RWPE2 (cell line): ENCODE data around the gene NR2F2.

Source experiments
- ATAC-seq: fragments of 200-7000 bp; cut with Tn5 transposase; 3 replicates; pipeline ENCODE4 v1.9.1; 2021; ENCODE audit warnings: low read depth
- DNase-seq: peaks from one replicate; pipeline ENCODE4 v3.0.0-alpha.2; 2020; ENCODE audit warnings: low spot score
- H3K27ac ChIP-seq: fragments of 450-650 bp; 2 replicates; pipeline ENCODE4 v1.5.1; 2017; ENCODE audit warnings: mild to moderate bottlenecking; ENCODE audit not compliant: poor library complexity, severe bottlenecking
- H3K27me3 ChIP-seq: fragments of 250-450 bp; sonication (Bioruptor Pico); 2 replicates; pipeline ENCODE4 v1.5.1; 2021; ENCODE audit warnings: mild to moderate bottlenecking, moderate library complexity; ENCODE audit not compliant: insufficient read depth, poor library complexity, severe bottlenecking
- H3K36me3 ChIP-seq: fragments of 250-450 bp; sonication (Bioruptor Pico); 2 replicates; pipeline ENCODE4 v1.5.1; 2020; ENCODE audit warnings: low read depth, mild to moderate bottlenecking, moderate library complexity
- H3K4me1 ChIP-seq: fragments of 250-450 bp; sonication (Bioruptor Pico); 2 replicates; pipeline ENCODE4 v1.5.1; 2021; ENCODE audit warnings: mild to moderate bottlenecking, moderate library complexity; ENCODE audit not compliant: insufficient read depth, poor library complexity, severe bottlenecking
- H3K4me3 ChIP-seq: fragments of 250-450 bp; sonication (Bioruptor Pico); 2 replicates; pipeline ENCODE4 v1.5.1; 2021; ENCODE audit warnings: mild to moderate bottlenecking, moderate library complexity; ENCODE audit not compliant: severe bottlenecking
- H3K9me3 ChIP-seq: fragments of 250-450 bp; sonication (Bioruptor Pico); 2 replicates; pipeline ENCODE4 v1.5.1; 2021; ENCODE audit warnings: mild to moderate bottlenecking, moderate library complexity; ENCODE audit not compliant: severe bottlenecking
- TF ChIP-seq, protein P1 (sequence below): fragments of 450-650 bp; IDR thresholded peaks from one replicate; pipeline ENCODE4 v1.5.1; 2017; ENCODE audit warnings: mild to moderate bottlenecking, moderate library complexity; ENCODE audit not compliant: poor library complexity, severe bottlenecking

Gene NR2F2

DNA sequence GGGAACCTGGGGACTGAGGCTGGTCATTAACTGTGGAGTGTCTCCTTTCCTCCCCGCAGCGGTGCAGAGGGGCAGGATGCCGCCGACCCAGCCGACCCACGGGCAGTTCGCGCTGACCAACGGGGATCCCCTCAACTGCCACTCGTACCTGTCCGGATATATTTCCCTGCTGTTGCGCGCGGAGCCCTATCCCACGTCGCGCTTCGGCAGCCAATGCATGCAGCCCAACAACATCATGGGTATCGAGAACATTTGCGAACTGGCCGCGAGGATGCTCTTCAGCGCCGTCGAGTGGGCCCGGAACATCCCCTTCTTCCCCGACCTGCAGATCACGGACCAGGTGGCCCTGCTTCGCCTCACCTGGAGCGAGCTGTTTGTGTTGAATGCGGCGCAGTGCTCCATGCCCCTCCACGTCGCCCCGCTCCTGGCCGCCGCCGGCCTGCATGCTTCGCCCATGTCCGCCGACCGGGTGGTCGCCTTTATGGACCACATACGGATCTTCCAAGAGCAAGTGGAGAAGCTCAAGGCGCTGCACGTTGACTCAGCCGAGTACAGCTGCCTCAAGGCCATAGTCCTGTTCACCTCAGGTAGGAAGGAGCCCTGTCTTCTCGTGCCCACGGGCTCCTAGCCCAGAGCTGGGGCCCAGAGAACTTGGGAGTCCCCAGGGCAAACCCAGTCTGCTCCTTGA lies 3.7 kb downstream of the NR2F2 start:
- Histone ChIP-seq H3K27me3 (no peaks in the 10 kb centered on the region), H3K27ac (peak overlapping the region; percentile 88), H3K4me1 (peaks cover 24% of the 10 kb centered on the region), H3K9me3 (no peaks in the 10 kb centered on the region), H3K36me3 (peaks cover 52% of the 10 kb centered on the region), H3K4me3 (peak overlapping the region; percentile 86)
- ATAC-seq (no peak), DNase-seq (peak; percentile 74)
- TF ChIP-seq, protein P1, sequence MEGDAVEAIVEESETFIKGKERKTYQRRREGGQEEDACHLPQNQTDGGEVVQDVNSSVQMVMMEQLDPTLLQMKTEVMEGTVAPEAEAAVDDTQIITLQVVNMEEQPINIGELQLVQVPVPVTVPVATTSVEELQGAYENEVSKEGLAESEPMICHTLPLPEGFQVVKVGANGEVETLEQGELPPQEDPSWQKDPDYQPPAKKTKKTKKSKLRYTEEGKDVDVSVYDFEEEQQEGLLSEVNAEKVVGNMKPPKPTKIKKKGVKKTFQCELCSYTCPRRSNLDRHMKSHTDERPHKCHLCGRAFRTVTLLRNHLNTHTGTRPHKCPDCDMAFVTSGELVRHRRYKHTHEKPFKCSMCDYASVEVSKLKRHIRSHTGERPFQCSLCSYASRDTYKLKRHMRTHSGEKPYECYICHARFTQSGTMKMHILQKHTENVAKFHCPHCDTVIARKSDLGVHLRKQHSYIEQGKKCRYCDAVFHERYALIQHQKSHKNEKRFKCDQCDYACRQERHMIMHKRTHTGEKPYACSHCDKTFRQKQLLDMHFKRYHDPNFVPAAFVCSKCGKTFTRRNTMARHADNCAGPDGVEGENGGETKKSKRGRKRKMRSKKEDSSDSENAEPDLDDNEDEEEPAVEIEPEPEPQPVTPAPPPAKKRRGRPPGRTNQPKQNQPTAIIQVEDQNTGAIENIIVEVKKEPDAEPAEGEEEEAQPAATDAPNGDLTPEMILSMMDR = no peak

DNA sequence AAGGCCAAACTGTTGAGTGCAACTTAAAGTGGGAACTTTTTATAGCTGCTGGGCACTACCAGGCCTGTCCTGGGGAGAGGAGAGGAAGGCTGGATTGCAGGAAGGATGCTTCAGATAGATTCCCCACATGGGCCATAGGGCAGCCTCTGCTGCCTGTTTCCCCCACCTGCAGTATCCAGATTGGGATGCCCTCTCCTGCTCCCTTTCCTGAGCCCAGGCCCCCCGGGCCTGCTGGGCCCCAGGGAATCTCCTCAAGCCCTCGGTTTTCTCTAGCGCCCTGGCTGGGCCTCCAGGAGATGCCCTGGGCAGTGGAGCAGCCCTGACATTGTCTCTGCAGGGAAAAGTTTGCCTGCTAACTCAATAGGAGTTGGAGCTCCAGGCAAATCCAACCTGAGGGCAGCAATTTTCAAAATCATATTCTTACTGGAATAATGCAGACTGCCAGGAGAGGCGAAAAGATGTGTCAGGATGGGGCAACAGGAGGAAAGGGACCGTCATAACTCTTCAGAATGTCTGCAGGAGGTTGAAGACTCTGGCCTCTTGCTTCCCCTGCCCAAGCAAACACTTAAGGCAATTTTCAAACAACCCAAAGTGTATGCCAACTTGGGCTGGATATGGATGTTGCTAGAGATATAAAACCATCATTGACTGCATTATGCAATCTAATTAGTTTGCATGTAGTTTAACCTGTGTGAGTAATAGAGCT lies 4.4 kb downstream of the NR2F2 start:
- peaks cover 18% of the 10 kb centered on the region for H3K4me1 ChIP-seq
- TF ChIP-seq, protein P1 = no peak
- H3K27me3 ChIP-seq = no peaks in the 10 kb centered on the region
- H3K9me3 ChIP-seq = no peaks in the 10 kb centered on the region
- H3K36me3 ChIP-seq = peaks cover 59% of the 10 kb centered on the region
- ATAC-seq (no peak), DNase-seq (no peak)
- peak overlapping the region; percentile 88 for H3K27ac ChIP-seq
- H3K4me3 ChIP-seq = peak overlapping the region; percentile 86

DNA sequence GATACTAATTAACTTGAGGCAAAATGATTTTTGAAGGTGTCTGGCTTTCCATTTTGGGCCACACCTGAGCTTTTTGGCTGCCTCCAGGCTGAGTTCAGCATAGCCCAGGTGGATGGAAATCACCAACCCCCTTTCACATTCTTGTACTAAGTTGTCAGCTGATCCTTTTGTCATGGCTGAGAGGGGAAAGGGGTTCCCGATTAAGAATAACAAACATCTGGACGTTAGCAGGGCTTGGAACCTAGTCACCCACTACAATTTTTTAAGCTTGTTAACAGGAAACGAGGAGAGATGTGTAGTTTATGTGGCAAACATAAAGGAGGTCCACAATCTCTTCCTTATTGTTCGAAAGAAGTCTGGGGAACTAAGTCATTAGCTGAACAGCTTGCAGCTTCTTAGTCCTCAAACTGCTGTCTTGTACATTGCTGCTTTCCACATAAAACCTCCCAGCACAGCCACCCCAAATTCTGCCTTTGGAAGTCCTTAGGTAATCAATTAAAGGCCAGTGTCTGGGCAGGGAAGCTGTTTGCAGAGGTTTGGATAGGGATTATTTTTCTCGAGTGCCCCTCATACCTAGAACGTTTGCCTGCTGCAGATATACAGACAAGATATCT lies 5.0 kb downstream of the NR2F2 start:
- ATAC-seq (no peak; the same call in 2 of the 3 replicates), DNase-seq (no peak)
- Histone ChIP-seq H3K4me3 (peak overlapping the region; percentile 86), H3K4me1 (peaks cover 18% of the 10 kb centered on the region), H3K27me3 (no peaks in the 10 kb centered on the region), H3K27ac (peak overlapping the region; percentile 88), H3K36me3 (peaks cover 63% of the 10 kb centered on the region), H3K9me3 (no peaks in the 10 kb centered on the region)
- TF ChIP-seq, protein P1 = no peak

DNA sequence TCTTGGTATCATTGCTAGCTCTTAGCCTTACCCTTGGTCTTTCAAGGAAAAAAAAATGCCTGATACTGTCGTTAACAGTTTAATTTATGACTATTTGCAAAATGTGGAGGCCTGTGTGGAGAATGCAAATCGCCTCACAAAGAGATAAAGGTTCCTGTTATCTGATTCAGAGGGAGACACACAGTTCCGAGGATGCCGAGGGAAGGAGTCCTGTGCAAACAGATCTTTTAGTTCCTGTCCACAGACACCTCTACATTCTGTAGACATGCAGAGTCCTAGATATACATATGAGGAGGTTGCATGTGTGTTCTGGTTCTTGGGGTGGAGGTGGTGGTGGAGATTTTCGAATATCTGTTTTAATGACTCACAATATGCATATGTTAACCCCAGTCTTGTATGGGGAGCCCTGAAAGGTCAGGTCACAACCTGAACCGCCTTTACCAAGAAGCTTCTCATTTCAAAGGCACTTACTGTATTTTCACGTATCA lies 5.7 kb downstream of the NR2F2 start:
- DNase-seq (no peak), ATAC-seq (peak; percentile 8)
- Histone ChIP-seq H3K4me3 (peak overlapping the region; percentile 86), H3K4me1 (peaks cover 18% of the 10 kb centered on the region), H3K9me3 (no peaks in the 10 kb centered on the region), H3K27me3 (no peaks in the 10 kb centered on the region), H3K27ac (peak overlapping the region; percentile 88), H3K36me3 (peaks cover 63% of the 10 kb centered on the region)
- TF ChIP-seq, protein P1 = no peak
